D721Med (cell line): ENCODE results near the gene ARSG.
"Not testable (repeated sequence)": the region's sequence is repeated elsewhere in the genome, so short reads cannot be mapped to it uniquely, and the experiment has no call there.

ENCODE experiments used
- DNase-seq: peaks from one replicate; pipeline ENCODE4 v3.0.0; 2011; ENCODE audit warnings: low spot score; ENCODE audit not compliant: insufficient read length
- FAIRE-seq: peaks from 2 replicates; lab custom pipeline; 2011; peaks lifted over from hg19 to GRCh38; lab: Jason Lieb, UNC
- TF ChIP-seq, protein P1 (sequence below): IDR thresholded peaks from 2 replicates; pipeline ENCODE4 v1.5.1; 2012; ENCODE audit warnings: mild to moderate bottlenecking, control low read depth; ENCODE audit not compliant: insufficient read depth; ENCODE audit errors: missing control alignments

The ARSG gene

DNA sequence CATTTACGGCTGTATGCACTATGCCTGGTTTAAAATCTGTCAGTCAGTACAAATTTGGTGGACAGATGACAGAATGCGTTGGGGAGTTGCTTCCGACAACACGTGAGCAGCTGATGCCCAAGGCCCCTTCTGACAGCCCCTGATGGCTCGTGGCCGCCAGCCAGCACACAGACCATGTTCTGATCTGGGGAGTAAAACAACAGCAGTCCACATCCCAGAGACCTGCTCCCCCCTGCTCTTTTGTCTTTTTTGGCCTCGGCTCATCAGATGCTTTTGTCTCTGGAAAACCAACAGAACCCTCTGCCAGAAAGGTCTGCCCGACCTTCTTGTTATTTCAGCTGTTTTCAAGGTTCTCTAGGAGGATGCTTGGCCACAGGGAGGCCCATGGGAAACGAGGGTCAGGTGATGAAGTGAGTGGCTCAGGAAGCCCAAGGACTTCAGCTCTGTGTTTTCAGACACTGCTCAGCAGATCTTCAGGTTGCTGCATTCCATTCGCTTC lies 10.8 kb downstream of the ARSG start:
- no peak for FAIRE-seq
- TF ChIP-seq, protein P1, sequence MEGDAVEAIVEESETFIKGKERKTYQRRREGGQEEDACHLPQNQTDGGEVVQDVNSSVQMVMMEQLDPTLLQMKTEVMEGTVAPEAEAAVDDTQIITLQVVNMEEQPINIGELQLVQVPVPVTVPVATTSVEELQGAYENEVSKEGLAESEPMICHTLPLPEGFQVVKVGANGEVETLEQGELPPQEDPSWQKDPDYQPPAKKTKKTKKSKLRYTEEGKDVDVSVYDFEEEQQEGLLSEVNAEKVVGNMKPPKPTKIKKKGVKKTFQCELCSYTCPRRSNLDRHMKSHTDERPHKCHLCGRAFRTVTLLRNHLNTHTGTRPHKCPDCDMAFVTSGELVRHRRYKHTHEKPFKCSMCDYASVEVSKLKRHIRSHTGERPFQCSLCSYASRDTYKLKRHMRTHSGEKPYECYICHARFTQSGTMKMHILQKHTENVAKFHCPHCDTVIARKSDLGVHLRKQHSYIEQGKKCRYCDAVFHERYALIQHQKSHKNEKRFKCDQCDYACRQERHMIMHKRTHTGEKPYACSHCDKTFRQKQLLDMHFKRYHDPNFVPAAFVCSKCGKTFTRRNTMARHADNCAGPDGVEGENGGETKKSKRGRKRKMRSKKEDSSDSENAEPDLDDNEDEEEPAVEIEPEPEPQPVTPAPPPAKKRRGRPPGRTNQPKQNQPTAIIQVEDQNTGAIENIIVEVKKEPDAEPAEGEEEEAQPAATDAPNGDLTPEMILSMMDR, result no peak
- DNase-seq, result no peak

DNA sequence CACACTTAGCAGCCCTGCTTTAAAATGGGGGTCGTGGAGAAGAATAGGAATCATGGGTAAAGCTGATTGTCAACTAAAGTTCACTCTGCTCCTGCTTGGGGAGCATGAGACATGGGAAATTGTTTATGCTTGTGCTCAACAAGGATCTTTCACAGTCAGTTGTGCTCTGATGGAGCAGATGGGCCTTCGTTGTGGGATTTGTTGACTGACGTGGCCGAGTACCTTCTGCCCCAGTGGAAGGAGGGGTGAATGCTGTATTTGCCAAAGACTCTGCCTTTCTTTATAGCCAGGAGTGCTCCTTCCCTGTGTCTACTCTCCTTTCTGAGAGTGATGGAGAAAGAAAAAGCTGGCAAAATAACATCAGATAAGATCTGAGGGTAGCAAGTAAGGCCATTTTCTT lies 11.4 kb downstream of the ARSG start:
- FAIRE-seq (no peak), DNase-seq (no peak)
- TF ChIP-seq, protein P1, result no peak

DNA sequence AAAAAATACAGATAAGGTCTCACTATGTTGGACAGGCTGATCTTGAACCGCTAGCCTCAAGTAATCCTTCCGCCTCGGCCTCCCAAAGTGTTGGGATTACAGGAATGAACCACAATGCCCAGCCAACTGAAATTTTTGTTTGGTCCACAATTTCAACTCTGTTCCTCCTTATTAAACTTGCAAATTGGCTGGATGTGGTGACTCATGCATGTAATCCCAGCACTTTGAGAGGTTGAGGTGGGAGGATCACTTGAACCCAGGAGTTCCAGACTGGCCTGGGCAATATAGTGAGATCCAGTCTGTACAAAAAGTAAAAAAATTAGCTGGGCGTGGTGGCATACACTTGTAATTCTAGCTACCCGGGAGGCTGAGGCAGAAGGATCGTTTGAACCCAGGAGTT lies 13.4 kb downstream of the ARSG start:
- DNase-seq (no peak), FAIRE-seq (no peak)
- TF ChIP-seq, protein P1, result no peak

GRCh38 chr17:68305142-68305541 lies 13.8 kb downstream of the ARSG start:
- FAIRE-seq (no peak), DNase-seq (no peak)
- TF ChIP-seq, protein P1, result no peak

DNA sequence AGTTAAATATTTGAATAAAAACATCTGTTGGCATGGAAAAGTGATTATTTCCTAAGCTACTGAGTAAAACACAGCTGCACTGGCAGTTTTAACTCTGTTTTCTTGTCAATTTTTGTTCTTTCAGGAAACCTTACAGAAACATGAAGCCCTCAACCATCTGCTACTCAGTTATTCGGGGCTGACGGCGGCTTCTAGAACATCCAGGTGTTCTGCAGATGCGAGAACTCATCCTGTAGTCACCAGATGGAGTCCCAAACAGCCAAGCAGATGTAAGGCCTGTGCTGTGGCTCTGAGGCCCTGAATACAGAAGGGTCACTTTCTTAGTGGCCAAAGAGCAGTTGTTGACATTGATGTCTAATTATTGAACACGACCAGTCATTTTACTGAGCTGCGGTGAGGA lies 15.5 kb downstream of the ARSG start:
- DNase-seq (no peak), FAIRE-seq (no peak)
- TF ChIP-seq, protein P1, result no peak

DNA sequence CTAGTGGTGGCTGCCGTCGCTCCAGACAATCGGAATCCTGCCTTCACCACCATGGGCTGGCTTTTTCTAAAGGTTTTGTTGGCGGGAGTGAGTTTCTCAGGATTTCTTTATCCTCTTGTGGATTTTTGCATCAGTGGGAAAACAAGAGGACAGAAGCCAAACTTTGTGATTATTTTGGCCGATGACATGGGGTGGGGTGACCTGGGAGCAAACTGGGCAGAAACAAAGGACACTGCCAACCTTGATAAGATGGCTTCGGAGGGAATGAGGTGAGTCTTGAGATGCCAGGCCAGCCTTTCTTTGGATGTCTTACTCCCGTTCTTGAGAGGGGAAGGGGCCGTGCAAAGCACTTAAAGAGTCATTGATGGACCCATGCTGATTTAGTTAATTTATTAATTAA lies 16.1 kb downstream of the ARSG start:
- DNase-seq (no peak), FAIRE-seq (no peak)
- TF ChIP-seq, protein P1, result no peak

- not testable (repeated sequence) for FAIRE-seq, DNase-seq
Measured at GRCh38 chr17:68308486-68308885, 17.2 kb downstream of the ARSG start.

DNA sequence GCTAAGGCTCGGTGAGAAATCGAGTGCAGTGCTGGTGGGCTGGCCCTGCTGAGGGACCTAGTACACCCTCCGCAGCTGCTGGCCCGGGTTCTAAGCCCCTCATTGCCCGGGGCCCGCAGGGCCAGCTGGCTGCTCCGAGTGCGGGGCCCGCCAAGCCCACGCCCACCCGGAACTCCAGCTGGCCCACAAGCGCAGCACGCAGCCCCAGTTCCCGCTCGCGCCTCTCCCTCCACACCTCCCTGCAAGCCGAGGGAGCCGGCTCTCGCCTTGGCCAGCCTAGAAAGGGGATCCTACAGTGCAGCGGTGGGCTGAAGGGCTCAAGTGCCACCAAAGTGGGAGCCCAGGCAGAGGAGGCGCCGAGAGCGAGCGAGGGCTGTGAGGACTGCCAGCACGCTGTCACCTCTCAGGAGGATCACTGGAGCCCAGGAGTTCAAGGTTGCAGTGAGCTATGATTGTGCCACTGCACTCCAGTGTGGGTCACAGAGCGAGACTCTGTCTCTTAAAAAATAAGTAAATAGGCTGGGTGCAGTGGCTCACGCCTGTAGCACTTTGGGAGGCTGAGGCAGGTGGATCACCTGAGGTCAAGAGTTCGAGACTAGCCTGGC lies 17.9 kb downstream of the ARSG start:
- FAIRE-seq, DNase-seq: not testable (repeated sequence)
